Effector memory CD4-positive, alpha-beta T cell (primary cell): ENCODE measurements around the gene ZFP14.
"Not testable (repeated sequence)": the region's sequence is repeated elsewhere in the genome, so short reads cannot be mapped to it uniquely, and the experiment has no call there.

Source experiments
- DNase-seq, 3 donors: peaks; one replicate each; pipeline ENCODE4 v3.0.0-alpha.2; 2020
- H3K27ac ChIP-seq: 2 replicates; pipeline ENCODE4 v1.7.0; 2013; ENCODE audit warnings: mild to moderate bottlenecking, low read length, moderate library complexity; ENCODE audit not compliant: insufficient read depth, poor library complexity, severe bottlenecking
- H3K27me3 ChIP-seq: replicated peaks from 2 replicates; pipeline ENCODE4 v1.7.0; 2013; ENCODE audit warnings: mild to moderate bottlenecking, low read length; ENCODE audit not compliant: insufficient read depth, control insufficient read depth, poor library complexity, severe bottlenecking
- H3K36me3 ChIP-seq: 2 replicates; pipeline ENCODE4 v1.7.0; 2013; ENCODE audit warnings: mild to moderate bottlenecking, low read length, moderate library complexity; ENCODE audit not compliant: control insufficient read depth, insufficient read depth
- H3K4me1 ChIP-seq: 2 replicates; pipeline ENCODE4 v1.7.0; 2013; ENCODE audit warnings: low read length, mild to moderate bottlenecking; ENCODE audit not compliant: control insufficient read depth, insufficient read depth, poor library complexity, severe bottlenecking
- H3K4me3 ChIP-seq: 2 replicates; pipeline ENCODE4 v1.7.0; 2013; ENCODE audit warnings: low read length, low read depth, mild to moderate bottlenecking; ENCODE audit not compliant: insufficient read depth, poor library complexity, severe bottlenecking
- H3K9me3 ChIP-seq: 2 replicates; pipeline ENCODE4 v1.7.0; 2013; ENCODE audit warnings: mild to moderate bottlenecking, low read length, moderate library complexity; ENCODE audit not compliant: control insufficient read depth

Gene ZFP14

GRCh38 chr19:36292317-36292716 lies 86.7 kb downstream of the ZFP14 start:
- H3K9me3 ChIP-seq, DNase-seq, H3K4me3 ChIP-seq, H3K27me3 ChIP-seq, H3K36me3 ChIP-seq, H3K27ac ChIP-seq, H3K4me1 ChIP-seq: not testable (repeated sequence)
